GM11168 (cell line): Measurements from ENCODE around the gene PPP1R3G.

Experiments used
- in situ Hi-C: fragments of 300-500 bp; cut with MboI; formaldehyde crosslinking; loops from one replicate; pipeline ENCODE4 v1.12.0; 2022; ENCODE audit warnings: low sequenced_read_pairs; ENCODE audit not compliant: unreplicated experiment

PPP1R3G gene

GRCh38 chr6:5091210-5092069, 6.3 kb downstream of the PPP1R3G start:
- in situ Hi-C loops: no loop called here

DNA sequence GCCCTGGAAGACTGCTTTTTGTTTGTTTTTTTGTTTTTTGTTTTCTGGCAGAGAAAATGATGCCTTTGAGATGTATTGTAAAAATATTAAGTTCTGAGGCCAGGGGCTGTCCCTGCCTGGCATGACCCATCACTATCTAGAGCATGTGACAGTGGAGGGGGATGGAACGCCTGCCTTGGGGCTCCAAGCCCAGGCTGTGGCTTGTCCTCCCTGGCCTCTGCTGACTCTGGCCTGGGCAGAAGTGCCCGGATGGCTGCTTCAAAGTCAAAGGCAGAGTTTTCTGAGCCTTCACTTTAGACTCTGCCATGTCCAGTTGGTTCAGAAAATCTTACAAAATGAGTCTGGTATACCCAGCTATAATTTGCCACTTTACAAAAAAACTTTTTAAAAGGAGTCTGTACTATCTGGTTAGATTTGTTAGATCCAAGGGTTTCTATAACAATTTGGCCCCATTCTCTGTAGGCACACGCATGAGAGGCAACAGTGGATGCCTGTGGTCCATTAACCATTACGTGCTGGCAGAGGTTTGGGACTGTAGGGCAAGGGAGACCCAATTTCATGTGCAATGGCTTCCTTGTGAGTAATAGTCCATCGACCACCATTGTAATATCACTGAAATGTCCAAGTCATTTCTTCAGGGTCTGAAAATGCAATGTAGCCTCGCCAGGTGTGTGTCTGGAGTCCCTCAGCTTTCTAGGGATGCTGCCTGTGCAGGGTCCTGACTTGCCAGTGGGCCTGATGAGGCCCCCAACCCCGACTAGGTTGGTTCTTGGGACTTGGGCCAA, 8.3 kb downstream of the PPP1R3G start:
- in situ Hi-C loops: no loop called here

DNA sequence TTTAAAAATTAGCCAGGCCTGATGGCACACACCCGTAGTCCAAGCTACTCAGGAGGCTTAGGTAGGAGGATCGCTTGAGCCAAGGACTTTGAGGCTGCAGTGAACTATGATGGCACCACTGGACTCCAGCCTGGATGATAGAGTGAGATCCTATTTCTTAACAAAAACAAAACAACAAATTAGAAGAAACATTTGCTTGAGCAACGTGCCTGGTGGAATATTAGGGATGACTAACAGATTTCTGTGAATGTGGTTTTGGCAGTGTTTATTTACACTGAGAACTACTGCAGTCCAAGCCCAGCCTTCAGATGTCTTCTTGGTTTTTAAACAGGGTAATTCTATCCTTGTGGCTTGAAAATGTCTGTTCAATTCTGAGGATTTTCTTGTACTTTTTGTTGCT, 9.2 kb downstream of the PPP1R3G start:
- in situ Hi-C loops: no loop called here

- in situ Hi-C loops: no loop called here
These were observed 10.1 kb downstream of the PPP1R3G start for GRCh38 chr6:5095236-5095635.

- in situ Hi-C loops: no loop called here
These were observed 11.3 kb downstream of the PPP1R3G start for GRCh38 chr6:5096482-5096881.

DNA sequence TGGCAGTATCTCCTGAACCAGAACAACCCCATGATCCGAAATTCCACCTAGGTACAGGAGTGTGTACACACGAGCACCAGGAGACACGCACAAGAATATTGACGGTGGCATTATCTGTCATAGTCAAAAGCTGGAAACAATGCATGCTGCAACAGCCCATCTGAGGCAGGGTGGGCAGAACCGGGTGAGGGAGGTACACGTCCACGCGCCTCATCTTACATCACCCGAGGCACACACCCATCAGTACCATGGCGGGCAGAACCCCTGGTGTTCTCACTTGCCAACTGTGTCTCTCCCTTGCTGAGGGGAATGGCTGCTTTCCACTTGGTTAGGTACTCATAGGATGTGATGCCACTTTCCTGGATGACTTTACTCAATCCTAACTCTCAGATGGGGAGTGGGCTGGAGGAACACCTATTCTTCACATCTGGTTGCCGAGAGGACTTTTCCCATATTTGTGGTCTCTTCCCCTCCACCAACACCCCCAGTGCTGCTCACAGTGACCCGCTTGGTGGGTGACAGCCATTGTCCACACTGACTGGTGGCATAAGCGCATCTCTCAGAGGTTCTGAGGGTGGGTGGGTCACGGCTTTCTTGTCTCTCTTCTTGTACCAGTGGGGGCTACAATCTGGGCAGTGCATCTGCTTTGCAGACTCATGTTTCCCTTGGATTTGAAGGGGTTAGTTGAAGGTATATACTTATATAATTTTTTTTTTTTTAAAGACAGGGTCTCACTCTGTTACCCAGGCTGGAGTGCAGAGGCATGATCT, 13.5 kb downstream of the PPP1R3G start:
- in situ Hi-C loops: no loop called here

DNA sequence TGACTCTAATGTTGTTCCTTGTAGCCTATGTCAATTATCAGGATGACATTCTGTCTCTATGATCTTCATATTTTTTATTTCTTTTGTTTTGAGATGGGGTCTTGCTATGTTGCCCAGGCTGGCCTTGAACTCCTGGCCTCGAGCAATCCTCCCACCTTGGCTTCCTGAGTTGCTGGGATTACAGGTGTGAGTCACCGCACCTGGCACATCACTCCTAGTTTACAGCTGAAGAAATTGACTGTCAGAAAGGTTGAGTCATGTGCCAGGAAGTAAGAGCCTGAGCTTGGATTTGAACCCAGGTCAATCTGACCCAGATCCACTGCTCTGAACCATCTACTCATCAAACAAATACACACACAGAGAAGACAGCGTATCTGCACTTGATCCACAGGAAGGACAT, 14.4 kb downstream of the PPP1R3G start:
- in situ Hi-C loops: no loop called here

DNA sequence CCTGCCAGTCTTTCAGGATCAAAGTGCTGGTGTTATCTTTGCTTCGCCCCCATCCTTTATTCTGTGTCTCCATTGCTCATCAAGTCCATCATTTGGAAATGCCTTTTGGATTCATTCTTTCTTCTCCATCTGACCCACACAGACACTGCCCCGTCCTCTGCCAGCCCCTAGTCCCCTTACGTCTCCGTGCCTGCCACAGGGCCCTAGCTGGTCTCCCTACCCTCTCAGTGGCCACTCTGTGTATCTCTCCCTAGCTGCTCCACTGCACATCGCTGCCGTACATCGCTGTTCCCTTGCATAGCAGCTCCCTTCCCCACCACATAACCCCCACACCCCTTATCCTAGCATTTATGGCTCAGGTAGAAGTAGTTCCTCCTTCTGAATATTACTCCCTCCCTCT, 15.7 kb downstream of the PPP1R3G start:
- in situ Hi-C loops: no loop called here

DNA sequence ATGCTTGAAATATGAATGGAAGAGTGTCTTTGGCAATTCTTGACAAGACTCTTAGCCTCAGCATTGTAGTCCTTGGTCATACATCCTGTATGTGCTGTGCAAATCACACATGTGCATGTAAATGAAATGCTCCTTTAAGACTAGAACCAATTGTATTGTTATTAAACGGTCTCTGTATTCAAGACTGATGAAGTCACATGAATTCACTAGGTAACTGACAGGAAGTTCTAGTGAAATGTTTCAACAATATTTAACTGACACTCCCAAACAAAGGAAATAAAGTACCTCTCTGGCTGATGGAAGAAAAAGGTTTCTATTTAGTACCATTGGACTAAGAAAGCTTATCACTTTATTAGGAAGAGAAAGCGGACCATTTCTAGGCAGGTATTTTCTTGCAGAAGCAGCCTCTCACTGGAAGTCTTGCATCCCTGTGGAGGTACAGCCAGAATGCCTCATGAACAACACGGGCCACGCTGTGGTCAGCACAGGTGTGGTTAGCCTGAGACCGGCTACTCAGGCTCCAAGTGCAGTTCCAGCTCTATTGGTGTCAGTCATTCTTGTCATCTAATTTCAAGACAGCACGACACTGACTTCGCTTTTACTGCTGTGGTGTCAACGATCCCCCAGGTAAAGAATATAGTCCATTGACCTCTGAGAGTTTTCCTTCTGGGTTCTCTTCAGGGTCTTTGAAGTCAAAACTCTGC, 17.3 kb downstream of the PPP1R3G start:
- in situ Hi-C loops: no loop called here

DNA sequence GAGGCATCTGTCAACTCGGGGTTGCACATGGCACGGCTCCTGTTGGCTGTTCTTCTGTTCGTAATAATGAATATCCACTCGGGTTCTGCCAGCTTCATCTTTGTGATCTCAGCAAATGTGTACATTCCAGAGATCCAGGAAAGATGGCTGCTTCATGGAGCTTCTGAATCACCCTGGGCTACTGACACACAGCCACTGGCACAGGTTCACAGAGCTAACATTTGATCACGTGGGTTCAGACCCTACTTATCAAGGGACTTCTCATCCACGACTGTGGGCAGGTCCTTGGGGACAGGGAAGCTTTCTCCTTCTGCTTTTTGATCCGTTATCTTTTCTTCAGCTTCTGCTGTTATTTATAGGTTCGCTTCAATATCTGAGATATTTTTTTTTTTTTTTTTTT, 18.1 kb downstream of the PPP1R3G start:
- in situ Hi-C loops: no loop called here

DNA sequence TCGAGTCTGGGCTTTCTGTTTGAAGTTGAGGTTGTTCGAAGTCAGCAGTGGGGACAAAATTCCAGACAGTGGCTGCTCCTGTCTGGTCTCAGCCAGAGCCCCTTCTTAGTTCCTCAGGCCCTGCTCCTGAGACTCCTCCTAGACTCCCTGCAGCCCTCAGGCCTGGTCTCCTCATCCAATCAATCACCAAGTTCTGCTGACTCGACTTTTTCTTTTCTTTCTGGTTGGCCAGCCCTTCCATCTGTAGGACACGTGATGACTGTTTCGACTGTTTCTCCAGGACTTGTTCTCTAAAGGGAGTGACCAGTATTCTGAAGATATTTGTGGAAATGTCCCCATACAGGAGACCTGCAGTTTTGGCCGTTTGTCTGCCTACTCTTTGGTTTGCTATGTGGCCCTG, 19.5 kb downstream of the PPP1R3G start:
- in situ Hi-C loops: no loop called here

GRCh38 chr6:5105146-5105545, 20.0 kb downstream of the PPP1R3G start:
- in situ Hi-C loops: no loop called here

DNA sequence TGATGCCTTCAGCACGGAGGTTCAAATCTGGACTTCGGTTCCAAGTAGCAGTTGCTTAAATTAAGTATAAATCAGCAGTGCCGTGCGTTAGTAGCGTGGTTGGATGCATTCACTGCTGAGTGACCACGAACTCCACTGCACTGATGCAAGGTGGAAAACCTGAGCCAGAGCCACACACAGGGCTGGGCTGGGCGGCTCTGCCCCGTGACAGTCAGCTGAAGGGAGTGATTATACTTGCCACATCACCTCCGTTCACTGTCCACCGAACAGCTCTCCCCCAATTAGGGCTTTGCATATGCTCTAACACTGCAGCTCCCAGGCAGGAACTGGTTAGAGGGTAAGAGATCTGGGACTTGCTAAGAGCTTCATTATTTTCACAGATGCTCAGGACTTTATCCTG, 22.2 kb downstream of the PPP1R3G start:
- in situ Hi-C loops: no loop called here

GRCh38 chr6:5108068-5108467, 22.9 kb downstream of the PPP1R3G start:
- in situ Hi-C loops: no loop called here

- in situ Hi-C loops: no loop called here
These were observed 23.5 kb downstream of the PPP1R3G start for GRCh38 chr6:5108536-5109150.

DNA sequence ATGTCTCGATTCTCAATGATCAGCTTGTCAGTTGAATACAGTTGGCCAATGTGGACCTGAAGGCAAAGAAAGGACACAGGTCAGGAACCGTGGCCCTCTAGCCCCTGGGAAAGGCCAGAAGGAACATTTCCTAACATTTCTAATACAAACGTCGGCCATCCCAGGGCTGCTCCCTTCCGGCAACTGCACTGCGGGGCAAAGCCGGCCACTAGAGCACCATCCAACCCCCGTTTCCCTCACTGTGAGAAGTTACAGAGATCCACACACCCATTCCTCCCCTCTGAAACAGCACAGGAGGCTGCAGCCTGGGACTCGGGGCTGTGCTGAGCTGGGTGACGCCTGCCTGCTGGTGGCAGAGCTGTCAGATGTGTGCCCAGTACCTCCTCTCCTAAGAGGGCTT, 24.3 kb downstream of the PPP1R3G start:
- in situ Hi-C loops: no loop called here

DNA sequence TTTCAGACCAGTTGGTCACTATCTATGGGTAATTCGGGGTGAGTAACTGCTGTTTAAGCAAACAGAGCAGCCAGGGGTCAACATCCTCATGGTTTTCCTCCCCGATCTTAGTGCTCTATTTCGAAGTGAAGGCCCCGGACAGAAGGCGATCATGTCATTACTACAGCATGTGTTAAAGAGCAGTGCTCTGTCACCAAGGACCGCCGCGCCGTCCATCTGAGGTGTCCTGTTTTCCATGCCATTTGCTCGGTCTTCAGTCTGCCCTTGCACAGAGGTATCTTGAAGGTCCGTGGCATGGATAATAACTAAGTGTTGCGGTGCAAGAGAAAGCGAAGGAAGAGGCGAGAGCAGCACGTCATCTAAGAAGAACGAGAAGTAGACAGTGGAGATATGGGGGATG, 25.1 kb downstream of the PPP1R3G start:
- in situ Hi-C loops: loop anchor here (5.0 kb wide), 1 partner anchor 33 kb away; no protein-coding TSS in a partner anchor

DNA sequence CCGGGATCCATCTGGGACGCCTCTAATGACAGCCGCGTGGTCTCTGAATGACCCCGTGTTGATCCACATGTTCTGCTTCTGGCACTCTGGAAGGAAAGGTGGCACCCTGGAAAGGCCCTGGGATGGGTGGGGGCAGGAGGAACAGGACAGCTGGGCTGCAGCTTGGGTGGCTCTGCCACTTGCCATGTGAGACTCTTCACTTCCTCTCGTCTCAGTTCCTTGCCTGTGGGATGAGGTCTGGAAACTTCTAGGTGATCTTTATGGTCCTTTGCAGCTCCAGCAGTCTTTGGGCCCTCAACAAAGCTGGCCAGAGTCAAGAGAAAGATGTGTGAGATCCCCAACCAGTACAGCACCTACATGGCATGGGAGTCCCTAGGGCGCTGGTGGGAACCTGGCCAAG, 26.5 kb downstream of the PPP1R3G start:
- in situ Hi-C loops: loop anchor here (5.0 kb wide), 1 partner anchor 34 kb away; no protein-coding TSS in a partner anchor

GRCh38 chr6:5112066-5112799, 27.1 kb downstream of the PPP1R3G start:
- in situ Hi-C loops: loop anchor here (5.0 kb wide), 1 partner anchor 35 kb away; no protein-coding TSS in a partner anchor
